Activated gamma-delta T cell treated with Interleukin-2 at 50 U/mL for 16 hours (primary cell): ENCODE data around the gene ATP10A.

Experiments used
- DNase-seq: peaks from one replicate; pipeline ENCODE4 v3.0.0-alpha.2; 2020

The ATP10A gene, protein sequence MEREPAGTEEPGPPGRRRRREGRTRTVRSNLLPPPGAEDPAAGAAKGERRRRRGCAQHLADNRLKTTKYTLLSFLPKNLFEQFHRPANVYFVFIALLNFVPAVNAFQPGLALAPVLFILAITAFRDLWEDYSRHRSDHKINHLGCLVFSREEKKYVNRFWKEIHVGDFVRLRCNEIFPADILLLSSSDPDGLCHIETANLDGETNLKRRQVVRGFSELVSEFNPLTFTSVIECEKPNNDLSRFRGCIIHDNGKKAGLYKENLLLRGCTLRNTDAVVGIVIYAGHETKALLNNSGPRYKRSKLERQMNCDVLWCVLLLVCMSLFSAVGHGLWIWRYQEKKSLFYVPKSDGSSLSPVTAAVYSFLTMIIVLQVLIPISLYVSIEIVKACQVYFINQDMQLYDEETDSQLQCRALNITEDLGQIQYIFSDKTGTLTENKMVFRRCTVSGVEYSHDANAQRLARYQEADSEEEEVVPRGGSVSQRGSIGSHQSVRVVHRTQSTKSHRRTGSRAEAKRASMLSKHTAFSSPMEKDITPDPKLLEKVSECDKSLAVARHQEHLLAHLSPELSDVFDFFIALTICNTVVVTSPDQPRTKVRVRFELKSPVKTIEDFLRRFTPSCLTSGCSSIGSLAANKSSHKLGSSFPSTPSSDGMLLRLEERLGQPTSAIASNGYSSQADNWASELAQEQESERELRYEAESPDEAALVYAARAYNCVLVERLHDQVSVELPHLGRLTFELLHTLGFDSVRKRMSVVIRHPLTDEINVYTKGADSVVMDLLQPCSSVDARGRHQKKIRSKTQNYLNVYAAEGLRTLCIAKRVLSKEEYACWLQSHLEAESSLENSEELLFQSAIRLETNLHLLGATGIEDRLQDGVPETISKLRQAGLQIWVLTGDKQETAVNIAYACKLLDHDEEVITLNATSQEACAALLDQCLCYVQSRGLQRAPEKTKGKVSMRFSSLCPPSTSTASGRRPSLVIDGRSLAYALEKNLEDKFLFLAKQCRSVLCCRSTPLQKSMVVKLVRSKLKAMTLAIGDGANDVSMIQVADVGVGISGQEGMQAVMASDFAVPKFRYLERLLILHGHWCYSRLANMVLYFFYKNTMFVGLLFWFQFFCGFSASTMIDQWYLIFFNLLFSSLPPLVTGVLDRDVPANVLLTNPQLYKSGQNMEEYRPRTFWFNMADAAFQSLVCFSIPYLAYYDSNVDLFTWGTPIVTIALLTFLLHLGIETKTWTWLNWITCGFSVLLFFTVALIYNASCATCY (N-terminal part only)

DNA sequence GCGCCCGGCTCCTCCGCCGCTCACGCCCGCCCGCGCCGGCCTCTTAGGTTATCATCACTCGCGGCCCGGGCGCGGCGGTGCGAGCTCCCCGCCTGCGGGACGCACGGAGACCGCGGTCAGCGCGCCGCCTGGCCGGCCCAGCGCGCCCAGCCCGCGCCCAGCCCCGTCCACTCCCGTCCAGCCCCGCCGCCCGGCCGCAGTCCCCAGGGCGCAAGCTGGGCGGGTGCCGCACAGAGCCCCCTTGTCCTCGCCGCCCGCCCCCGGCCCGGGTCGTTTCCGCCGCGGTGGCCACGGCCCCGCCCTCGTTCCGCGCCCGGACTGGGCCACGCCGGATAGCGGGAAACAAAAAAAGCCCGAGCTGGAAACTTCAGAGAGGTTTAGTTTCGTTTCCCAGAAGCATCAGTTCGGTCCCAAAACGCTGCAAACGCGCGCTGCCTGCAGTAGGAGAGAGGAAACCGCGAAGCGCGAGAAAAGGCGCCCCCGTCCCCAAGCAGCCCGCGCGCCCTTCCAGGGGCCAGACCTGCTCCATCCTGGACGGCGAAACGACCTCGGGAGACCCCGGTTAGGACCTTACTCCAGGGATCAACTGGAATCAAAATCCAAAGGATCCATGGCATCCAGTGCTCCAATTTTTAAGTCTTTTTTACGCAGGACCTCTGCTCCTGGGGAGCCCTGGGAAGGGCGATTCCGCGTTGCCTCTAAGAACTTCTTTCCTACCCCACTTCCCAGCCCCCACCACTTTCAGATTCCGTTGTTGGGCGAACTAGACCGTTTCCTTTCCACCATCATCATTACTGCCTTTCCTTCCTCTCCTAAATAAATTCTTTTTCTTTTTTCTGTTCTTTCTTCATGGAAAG is at the start of gene ATP10A:
Gene ATP10A, minus strand, starts transcription at position 217 of the 857 bp plus-strand sequence. CDS start 231 bp downstream, outside the sequence.
- DNase-seq = peak; percentile 11

DNA sequence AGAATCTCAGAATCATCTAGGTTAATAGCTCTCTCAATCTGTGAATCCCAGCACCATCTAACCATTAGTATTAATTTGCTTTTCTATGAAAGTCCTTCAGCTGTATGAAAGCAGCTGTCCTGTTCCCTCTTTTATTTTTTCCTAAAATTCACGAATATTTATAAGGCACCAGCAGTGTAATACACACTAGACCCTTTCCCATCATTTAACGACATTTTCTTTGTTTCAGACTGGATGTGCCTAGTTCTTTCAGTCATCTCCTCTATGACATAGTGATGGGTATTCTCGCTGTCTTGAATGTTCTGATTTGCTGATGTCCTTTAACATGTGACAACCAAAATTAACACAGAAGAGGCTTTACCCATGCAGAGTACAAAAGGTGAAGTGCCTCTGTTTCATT is 48.9 kb upstream of the ATP10A start:
- DNase-seq = no peak

DNA sequence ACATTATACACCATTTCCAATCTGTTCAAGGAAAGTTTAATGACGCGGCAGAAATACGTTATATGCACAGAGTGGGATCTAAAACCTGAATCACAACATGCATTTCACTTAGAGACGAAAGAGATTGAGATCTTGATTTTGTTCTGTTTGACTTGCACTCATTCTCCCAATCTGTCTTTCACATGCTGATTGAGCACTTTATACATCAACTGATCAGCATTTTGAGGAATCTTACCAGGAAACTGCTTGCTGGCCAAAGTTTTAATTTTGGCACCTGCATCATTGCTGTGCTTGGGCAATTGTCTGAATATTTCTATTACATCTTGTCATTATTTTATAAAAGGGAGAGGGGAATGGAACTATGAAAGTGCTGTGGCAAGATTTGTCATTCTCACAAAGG is 47.7 kb upstream of the ATP10A start:
- no peak for DNase-seq

DNA sequence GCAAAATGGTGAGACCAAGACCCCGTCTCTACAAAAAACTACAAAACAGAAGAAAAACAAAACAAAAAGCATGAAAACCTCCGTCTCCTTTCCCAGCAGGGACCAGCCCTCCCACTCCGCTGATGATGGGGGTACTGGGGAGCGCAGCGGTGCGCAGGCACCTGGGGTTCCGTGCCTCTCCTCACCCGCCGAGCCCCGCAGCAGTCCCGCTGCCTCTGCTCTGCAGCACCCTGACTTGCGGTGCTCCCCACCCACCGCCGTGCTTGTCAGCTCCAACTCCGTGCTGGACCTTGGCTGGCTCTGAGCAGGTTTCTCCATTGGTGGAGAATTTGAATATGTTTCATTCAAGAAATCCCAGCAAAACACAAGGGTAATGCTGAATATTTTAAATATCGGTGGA is 46.7 kb upstream of the ATP10A start:
- no peak for DNase-seq

DNA sequence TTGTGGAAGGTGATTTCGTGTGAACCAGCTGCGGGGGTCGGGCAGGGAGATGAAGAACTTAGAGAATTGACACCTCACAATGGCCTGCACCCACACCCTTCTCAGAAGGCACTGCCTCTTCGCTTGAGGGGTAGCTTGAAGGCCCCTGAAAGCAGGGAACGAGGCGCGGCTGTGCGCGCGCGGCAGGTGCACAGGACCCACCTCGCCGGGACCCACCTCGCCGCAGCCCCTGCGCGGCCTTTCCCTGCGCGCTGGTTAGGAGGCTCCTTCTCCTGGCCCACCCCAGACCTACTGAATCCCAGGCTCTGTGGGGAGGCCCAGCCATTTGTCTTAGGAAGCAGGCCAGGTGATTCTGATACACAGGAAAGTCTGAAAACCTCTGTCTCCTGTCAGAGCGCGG is 46.2 kb upstream of the ATP10A start:
- DNase-seq = no peak

DNA sequence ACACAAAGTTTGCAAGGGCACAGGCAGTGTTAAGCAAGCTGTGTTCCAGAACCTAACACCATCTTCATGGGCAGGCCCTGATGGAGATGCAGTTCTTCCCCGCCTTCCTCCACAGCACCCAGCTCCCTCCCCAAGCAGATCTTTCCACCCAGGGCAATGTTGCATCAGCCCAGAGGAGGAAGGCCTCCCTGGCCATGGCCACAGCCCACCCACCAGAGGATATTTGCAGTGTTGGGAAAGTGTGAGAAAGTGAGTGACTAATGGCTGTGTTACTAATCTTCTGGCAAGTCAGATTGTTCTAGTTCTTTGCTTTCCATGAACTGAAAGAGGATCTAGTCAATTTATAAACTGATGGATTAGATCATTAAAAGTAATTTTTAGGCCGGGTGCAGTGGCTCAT is 42.0 kb upstream of the ATP10A start:
- no peak for DNase-seq

DNA sequence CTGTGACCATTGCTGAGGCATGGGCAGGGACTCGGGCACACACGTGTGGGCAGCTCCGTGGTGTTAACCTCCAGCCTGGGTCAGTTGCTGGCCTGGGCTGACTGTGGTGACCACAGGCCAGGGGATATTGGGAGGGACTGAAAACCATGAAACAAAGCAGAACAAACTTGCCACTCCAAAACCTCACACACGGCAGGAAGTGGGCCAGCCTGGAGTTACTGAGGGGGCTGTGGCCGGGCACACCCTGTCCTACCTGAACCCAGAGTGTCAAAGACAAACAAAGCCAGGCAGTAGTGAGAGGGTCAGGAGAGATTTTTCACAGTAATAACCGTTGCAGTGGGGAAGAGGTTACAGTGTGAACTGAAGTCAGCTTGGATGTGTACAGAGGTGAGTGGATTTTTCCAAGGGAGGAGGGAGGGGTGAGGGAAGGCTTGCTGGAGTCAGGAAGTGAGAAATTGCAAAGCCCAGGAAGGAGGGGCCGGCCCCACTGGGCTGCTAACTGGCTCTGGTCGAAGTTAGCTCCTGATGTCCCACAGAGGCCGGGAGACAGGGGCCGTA is 40.0 kb upstream of the ATP10A start:
- DNase-seq = no peak

DNA sequence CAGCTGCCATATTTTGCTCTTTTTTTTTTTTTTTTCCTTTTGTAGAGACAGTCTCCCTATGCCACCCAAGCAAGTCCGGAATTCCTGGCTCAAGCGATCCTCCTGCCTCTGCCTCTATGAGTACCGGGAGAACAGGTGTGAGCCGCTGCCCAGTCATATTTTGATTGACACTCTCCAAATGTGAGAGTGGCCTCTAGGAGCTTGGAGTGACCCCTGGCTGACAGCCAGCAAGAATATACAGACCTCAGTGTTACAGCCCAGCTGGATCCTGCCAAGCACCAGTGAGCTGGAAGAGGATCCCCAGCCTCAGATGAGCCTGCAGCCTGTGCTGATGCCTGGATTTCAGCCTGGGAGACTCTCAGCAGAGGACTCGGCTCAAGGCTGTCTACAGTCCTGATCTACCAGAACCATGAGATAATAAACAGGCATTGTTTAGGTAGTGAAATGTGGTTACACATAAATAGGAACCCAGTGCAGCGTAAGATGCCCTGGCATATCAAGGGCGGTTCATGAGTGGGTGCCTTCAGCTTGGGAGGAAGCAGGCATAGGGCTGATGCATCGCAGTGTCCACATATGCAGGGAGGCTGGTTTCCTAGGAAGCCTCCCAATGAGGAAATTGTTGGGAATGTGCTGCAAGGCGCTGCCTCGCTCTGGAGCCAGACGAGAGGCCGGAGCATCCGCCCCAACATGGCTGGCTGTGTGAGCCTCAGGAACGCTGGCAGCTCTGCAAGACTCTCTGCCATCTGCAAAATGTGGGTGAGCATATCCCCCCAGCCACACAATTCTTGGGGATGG is 38.9 kb upstream of the ATP10A start:
- DNase-seq = no peak

DNA sequence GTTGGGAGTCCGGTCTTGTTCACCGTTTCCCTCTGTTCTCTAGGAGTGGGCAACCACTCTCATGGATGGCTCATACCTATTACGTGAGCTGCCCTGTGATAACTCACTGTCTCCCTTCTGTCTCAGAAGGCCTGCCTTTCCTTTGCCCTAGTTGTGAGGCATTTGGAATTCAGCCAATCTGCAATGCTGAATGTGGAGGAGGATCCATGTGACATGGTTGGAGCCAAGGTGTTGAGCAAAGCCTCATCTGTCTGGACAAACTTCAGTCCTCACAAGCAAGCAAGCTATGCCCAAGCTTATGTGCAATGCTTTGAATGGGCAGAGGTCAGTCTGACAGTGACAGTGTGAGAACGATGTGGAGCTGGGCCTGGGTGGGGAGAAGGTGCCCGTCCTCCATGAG is 37.8 kb upstream of the ATP10A start:
- DNase-seq = no peak

DNA sequence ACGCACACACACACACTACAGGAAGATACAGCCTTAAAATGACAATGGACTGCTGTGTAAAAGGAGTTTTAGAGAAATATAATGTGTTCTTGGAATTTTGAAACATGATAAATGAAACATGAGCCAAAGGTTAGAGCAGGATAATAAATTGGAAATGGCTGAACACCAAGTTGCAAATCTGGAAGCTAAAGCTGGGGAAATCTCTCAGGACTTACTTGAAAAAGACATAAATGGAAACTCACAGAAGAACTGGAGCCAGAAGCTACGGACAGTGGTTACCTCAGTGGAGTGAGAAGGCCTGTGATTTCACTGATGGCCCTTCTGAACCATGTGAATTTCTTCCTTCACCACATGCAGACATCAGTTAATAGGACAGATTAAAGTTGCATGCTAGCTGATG is 37.3 kb upstream of the ATP10A start:
- no peak for DNase-seq

DNA sequence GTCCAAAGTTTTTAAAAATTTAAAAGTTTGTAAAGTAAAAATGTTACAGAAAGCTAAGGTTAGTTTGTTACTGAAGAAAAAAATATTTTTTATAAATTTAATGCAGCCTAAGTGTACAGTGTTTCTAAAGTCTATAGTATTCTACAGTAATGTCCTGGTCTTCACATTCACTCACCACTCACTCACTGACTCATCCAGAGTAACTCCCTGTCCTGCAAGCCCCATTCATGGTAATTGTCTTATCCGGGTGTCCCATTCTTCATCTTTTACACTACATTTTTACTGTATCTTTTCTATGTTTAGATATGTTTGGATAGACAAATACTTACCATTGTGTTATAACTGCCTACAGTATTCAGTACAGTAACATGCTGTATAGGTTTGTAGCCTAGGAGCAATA is 36.7 kb upstream of the ATP10A start:
- DNase-seq = no peak

DNA sequence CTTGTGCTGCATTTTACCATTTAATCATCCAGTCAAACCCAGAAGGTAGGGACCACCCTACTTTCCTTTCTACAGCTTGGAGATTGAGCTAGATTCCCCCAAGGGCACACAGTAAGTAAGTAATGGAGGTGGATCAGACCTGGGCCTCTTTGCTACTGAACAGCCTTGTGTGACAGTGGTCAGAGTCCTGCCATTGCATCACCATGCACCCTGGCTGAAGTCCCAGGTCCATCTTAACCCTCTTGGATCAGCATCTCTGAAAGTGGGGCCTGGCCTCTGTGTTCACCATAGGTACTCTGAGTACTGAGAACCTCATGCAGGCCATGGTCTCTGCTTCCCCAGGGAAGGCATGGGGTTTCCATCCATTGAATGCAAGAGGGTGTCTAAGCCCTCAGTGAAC is 34.5 kb upstream of the ATP10A start:
- no peak for DNase-seq

DNA sequence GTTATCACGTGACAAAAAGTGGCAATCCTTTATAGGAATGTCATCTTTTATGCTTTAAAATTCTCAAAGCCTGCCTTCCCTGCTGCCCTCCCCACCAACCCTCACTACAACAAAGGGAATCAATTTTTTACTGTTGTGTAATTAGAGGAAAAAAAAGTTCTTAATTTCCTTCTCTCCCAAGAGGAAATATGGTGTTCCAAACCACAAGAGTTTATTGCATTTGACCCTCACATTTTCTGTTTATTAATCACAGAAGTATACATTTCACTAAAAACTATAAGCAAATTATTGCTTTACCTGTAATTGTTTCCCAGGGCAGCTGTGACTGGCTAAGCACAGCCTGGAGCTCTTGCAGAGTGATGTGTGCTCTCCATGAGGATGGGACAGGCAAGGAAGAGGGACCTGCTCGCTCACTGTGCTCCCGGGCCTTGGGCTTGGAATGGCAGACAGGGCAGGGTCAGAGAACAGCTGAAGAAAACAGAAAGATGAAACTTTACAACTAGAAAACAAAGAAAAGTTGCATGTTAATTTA is 31.3 kb upstream of the ATP10A start:
- DNase-seq = no peak

DNA sequence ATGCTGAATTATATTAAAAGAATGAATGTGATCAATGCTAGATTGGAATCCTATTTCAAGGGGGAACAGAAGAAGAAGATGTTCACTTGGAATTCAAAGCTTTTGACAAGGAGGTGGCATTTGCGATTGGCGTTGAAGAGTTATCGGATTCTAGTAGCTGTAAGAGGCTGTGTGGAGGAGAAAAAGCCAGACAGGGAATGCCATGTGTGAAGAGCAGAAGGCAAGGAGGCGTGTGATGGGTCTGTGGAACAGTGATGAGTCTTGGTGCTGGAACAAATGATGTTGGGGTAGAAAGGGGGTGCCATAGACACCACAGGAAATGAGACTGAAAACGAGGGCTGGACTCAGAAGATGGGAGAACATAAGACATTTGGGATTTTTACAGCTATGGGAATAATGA is 30.5 kb upstream of the ATP10A start:
- no peak for DNase-seq

DNA sequence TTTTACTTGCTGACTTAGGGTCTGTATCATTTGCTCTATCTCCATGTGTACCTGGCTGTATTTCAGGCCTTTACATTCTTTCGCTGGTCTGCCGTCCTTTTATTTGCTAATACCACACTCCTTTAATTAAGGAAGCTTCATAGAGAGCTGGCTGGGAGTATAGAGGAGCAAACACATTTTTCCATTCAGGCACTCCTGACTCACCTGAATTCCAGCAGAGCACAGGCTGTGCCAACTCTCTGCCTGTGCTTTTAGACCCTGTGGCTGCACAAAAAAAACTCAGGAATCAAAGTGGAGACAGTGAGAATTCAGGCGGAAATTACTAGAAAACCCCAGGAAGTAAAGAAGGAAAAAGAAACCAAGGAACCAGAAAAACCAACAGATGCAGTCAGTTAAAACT is 29.0 kb upstream of the ATP10A start:
- DNase-seq = no peak

DNA sequence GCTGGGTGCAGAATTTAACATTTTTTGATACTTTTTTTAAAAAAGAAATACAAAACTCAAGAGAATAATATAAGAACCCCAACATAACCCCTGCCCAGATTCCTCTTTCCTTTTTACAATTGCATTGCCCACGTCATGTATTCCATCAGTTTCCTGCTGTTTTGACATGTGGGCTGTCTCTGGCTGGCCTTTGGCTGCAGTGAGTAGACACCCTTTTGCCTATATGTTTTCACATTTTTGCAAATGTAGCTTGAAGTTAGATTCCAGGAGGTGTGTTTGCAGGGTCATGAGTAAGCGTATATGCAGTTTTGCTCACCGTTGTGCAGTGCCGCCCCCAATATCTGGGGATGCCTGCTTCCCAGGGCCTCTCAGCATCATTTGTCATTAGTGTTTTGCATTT is 28.0 kb upstream of the ATP10A start:
- DNase-seq = no peak

DNA sequence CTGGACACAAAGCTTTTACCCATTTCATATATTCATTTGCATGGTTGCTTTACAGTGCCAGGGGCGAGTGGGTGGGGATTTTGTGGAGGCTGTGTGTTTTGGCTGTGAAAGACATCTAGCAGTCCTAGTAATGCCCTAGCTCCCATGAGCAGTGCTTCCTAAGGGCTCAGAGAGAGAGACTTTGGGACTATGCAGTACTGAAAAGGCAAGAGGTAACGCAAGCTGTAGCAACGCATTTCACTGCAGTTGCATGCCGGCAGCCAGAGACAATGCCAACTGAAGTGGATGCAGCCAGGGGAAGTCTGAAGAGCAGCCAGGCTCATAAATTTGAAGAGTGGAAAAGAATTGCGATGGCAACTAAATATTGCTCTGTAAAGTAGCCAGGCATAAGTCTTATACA is 27.4 kb upstream of the ATP10A start:
- DNase-seq = no peak

DNA sequence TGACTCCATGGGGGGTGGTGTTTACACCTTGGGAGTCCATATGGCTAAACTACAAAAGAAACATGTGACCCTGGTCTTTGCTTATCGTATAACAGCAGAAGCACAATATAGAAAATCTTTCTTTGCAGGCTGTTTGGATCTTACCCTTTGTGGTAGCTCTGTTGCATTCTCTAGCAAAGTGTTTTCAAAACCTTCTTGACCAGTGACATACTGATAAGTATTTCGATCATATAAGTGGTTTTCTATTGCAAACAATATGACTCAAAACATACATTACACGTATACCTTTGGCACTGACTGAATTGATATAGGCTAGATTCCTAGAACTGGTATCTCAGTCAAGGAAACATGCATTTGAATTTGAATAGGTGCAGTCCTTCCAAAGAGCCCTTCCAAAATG is 24.7 kb upstream of the ATP10A start:
- no peak for DNase-seq

DNA sequence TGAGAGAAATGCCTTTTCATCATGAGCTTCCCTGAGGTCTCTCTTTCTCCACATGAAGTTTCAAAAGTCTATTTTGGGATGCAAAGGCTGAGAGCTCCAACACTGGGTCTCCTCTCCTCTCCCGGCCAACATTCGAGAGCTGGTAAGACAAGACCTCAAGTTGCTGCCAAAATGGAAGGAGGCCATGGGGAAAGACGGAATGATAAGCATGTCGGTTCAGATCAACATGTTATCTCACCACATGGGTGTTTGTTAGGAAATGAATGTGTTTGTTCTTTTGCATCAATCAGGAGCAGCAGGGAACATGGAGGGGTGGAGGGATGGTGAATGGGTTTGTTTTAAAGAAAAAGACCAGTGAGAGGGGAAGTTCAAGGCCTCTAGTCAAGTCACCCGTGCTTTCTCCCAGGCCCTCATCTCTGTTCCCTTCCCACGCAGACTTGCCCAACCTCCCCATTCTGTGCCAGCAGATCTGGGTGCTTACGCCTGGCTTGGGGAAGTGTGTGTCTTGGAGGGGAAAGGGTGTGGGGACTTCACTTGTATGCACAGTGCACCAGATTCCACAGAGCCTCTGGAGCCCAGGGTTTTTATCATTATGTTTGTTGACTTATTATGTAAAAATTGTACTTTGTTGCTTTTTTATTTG is 23.5 kb upstream of the ATP10A start:
- no peak for DNase-seq

DNA sequence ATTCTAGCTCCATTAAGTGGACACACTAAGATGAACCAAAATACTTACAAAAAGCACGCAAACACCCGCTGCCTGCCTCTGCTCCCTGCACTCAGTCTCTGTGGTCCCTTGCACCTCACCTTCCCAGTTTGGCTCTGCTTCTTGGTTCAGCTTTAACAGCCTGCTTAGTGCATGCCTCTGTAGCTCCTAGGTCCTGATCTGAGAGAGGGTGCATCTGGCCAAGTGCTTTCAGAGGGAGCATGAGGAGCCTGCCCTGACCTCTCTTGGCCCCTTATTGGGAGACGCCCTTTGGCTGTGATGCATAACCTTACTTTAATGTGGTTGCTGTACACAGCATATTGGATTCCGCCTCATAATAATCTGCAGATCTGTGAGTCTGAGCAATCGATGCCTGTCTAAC is 21.2 kb upstream of the ATP10A start:
- no peak for DNase-seq
